T-helper 1 cell treated with Interleukin-12 subunit alpha and Interleukin-12 subunit beta and Interleukin-4 antibody, amounts not matched to agents 30 ng/mL and 1 ng/mL, for 36 hours (primary cell): ENCODE measurements around the gene GJB5. TPM values are rescaled to one million over a fixed set of nuclear protein-coding genes. Genes with fewer than 3 reads are reported as not detected.
"Not testable (repeated sequence)": the region's sequence is repeated elsewhere in the genome, so short reads cannot be mapped to it uniquely, and the experiment has no call there.

Experiments
- intact Hi-C: fragments of 100-400 bp; cut with micrococcal nuclease; formaldehyde crosslinking; loops from one replicate; pipeline ENCODE4 v1.15.1; 2024
- total RNA-seq: library from RNA; stranded (reverse); gene quantifications from 2 replicates; pipeline ENCODE4 v1.2.3, GENCODE V29; 2022

The GJB5 gene
- total RNA-seq, result not detected in 2 replicates

DNA sequence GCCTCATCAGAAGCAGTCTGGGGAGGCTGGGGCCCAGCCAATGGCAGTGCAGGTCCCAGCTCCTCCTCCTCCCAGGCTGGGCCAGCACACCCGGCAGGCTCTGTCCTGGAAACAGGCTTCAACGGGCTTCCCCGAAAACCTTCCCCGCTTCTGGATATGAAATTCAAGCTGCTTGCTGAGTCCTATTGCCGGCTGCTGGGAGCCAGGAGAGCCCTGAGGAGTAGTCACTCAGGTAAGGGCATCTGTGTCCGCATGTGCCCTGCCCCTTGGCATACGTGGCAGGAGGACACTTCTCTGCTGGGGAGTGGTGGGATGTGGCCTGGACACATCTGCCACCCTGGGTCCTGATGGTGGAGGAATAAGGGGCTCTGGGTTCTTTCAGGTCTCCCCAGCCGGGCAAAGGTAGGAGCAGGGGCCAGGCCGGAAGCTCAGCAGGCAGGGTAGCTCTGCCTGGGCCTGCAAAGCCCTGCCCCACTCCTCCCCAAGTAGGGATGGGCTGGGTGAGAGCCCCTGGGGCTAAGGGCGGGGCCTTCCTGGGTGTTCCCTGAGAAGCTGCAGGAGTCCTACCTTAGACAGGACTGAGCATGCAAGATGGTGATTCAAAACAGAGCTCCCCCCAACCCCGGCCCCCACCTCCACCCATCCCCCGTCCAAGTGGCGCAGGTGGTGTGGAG lies at the start of gene GJB5:
GJB5 (plus strand) TSS at position 84 of the 674 bp plus-strand sequence. CDS start 2,284 bp downstream, outside the sequence.
- intact Hi-C loops, result no loop called here

DNA sequence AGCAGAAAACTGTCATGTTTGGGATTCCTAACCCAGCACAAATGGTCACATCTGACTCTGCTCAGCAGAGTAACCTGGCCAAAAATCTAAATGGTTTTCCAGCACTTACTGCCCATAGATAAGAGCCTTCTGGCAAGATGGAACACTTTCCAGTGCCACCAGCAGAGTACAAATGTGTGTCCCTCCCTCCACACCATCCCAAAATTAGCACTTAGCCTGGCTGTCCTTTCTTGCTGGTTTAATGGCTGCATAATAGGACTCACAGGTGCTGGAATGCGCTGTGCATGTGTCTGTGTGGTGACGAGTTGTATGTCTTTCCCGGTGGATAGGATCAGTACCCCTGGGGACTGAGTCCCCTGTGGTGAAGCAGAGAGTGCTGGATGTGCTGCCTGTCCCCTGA lies 49.8 kb upstream of the GJB5 start:
- intact Hi-C loops, result no loop called here

DNA sequence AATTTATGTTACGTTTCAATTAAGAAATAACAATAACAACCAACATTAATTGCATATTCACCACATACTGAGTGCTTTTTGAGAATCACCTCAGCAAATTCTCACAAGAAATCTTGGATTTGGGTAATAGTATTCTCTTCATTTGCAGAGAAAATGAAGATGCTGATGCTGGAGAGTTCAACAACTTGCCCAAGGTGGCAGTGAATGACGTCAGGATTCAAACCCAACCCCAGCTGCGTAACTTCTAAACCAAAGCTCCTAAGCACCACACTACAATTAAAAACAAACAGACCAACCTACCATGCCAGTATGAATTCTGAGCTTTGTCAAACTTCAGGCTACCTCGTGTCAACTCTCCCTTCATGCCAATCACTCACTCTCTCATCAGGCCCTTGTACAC lies 46.7 kb upstream of the GJB5 start:
- intact Hi-C loops, result no loop called here

DNA sequence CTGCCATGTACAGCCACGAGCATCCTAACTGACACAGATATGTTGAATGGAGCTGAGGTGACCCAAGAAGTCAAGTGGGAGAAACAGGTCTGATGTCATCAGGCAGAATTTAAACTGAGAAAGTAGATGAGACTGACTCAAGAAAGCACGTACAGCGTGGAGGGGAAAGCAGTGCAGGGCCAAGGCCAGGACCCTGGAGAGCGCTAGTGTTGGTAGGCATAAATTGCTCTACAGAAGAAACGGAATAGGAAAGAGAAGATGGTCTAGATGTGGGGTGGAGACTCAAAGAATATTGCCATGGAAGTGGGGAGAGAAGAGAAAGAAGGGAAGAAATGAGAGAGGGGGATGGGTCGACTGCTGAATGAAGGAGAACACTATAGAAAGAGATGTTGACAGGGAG lies 45.3 kb upstream of the GJB5 start:
- intact Hi-C loops, result no loop called here

DNA sequence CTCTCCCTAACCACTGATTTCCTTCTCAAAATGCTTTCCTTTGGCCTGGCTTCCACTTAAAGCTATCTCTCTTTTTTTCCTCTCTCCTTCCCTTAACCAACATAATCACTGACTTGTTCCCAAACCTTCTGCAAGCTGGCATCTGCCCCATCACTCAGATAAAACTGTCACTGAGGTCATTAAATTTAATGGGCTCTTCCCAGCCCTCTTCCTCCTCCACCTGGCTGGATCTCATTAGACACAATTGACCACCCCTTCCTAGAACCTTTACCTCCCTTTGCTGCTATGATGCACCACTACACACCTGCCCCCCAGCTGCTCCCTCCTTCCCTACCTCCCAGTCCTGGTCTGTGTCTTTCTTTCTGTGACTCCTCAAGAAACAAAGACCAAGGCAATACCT lies 44.0 kb upstream of the GJB5 start:
- intact Hi-C loops, result no loop called here

DNA sequence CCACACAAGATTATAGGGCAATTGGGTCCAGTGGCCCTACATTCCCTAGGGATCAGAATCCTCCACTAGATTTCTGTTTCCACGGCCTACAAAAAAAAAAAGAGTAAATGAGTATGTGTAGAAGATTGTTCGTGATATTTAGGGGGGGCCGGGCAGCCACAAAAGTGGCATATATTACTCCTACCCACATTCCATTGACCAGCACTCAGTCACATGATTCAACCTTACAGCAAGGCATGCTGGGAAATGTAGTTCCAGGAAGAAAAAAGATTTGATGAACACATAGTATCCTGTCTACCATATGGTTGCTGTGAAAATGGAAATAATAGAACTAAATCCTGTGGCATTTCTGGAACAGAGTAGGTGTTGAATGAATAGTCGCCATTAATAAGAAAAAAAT lies 43.4 kb upstream of the GJB5 start:
- intact Hi-C loops, result no loop called here

DNA sequence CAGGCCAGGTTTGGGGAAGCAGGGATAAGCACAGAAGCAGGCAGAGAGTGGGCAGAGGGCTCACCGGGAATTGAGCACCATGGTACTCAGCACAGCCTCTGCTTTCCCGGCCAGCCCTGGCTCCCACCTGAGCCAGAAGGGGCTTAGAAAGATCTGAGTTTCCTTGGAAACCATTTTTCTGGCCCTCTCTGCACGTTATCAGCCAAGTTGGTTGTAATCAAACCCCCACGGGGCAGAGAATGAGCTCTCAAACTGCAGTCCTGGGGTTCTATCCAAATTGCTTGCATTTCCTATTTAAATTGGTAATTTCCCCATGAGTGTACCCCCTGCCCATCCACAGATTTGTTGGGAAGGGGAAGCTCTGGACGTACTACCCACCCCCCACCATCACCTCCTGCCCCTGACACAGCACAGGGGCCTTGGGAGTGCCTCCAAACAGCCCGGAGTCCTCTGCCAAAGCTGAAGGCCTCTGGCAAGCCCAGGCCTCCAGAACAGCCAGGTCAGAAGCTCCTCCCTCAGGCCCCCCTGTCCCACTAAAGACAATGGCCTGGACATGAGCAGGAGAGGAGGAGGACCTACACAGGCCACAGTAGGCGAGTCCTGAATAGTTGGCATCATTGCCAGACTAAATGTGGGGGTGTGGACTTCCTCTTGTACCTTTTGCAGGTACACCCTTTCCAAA lies 42.7 kb upstream of the GJB5 start:
- intact Hi-C loops, result no loop called here

DNA sequence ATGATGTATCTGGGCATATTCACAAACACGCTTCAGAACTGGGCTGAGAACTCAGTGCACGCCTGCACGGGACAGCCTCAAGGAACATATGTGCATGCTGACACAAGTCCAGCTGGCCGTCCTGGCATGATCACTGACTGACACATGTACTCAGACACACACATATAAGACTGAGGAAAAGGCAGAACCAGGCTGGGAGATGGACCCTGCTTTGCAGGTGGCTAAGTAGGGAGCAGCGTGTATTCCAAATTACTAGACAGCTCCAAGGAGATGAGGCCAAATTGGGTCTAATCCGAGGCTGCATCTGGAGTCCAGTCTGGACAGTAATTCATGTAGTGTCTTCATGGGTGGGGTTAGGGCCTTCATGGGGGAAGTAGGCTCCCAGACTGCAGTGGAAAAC lies 41.4 kb upstream of the GJB5 start:
- intact Hi-C loops, result no loop called here

DNA sequence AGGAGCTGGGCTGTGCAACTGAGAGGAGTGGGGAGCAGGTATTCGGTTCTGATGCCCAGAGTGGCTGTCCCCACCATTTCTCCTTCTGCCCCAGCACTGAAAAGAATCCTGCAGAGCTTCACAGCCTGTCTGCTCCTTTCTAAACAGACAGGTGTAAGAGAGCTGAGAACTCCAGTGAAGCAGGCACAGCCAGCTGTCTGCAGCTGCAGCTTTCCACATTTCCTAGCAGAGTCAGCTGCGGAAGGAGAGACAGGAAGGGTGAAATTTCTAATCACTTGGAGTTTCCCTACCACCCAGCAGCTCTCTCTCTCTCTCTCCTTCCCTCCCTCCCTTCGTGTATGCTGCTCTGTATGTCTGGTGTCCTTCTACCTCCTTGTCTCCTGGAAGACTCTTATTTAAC lies 40.5 kb upstream of the GJB5 start:
- intact Hi-C loops, result no loop called here

DNA sequence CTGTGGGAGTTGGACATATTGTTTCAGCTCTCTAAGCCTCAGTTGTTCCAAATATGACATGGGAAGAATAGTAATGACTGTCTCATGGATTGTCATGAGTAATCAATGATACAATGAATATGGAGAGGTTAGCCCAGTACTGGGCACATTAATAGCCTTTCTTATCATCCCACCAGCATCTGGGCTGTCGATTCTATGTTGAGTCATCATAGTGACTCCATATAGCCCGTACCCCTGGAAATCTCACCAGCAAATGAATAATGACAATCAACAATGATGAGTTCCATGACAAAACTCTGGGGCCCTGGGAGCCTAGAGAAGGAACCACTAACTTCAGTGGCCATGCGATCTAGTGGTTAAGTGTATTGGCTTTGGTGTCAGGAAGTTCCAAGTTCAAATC lies 39.7 kb upstream of the GJB5 start:
- intact Hi-C loops, result no loop called here

DNA sequence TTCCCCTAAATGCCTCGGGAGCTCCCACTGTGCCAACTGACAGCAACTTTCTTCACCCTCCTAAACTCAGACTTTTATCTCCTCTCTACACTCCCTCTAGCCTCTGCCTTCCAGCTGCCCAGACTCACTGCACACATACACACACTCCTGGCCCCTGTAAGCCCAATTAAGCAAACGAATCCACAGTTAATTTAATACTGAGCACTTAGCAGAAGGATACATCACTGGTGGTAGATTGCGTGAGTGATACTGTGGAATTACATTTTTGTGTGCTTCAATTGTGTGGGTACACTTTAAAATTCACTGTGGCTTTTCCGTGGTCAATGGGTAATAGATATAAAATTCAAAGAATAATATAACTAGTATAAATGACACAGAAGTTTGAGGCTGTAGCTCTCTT lies 33.6 kb upstream of the GJB5 start:
- intact Hi-C loops, result no loop called here

DNA sequence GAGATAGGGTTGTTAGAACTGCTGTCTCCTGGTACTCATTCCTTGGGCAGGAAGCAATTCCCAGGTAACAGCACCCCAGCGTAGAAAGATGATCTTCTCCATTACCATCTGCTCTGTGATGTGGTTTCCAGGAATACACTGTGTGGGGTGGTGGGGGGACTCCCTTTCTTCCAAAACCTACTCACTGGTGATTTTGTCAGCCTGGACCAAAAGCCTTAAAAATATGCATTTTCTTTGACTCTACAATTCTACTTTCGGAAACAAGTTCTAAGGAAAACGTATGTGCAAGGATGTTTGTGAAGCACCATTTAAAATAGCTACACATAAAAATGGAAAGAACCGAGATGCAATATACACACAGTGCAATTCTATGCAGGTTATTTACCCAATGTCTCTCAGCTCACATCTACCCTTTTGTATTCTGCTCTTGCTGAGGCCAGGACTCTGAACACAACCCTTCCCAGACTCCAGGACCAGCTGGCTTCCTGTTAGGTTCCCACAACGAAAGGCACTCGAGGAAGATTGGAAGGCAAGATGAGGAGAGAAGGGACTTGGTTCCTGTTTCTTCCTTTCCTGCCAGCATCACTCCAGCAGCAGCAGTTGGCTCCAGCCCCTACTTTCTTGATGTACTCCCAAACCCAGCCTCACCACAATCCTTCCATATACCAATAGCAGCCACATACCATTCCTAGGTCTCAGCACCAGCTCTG lies 33.0 kb upstream of the GJB5 start:
- intact Hi-C loops, result no loop called here

DNA sequence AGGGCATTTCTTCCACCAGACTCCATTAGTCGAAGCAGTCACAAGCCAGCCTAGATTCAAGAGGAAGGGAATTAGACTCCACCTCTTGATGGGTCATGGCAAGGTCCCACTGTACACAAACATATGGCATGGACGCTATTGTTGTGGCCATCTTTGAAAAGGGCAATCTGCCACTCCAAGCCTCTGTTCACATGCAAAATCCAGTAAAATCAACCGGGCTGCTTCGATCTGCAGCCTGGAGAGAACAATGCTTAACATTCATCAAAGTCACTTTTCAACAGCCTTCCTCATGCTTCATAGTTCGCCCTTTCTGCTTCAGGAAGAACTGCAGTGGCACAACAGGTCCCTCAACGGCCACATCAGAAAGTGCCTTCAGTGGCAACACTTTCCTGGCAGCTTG lies 28.0 kb upstream of the GJB5 start:
- intact Hi-C loops, result no loop called here

DNA sequence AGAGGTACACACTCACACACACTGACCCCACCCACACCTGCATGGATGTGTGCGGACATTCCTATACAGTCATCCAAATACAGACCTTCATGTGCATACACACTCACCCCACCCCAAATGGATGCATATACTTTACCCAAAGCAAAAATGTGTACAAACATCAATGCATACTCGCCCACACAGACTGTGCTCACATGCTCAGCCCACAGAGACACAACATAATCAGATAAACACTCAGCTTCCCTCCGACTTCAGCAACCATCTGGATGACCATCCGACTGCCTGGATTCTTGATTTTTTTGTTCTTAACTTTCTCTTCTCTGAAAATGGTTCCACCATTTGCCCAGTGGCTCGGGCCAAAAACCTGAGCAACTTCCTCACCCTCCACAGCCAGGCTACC lies 24.4 kb upstream of the GJB5 start:
- intact Hi-C loops, result no loop called here

DNA sequence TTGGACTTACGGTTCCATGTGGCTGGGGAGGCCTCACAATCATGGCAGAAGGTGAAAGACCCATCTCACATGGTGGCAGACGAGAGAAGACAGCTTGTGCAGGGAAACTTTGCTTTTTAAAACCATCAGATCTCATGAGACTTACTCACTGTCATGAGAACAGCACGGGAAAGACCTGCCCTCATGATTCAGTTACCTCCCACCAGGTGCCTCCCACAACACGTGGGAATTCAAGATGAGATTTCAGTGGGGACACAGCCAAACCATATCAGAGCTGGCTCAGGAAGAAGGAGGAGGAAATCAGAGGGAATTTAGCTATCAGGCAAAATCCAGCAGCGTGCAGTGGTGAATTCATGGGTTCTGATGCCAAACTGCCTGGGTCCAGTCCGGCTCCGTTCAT lies 22.0 kb upstream of the GJB5 start:
- intact Hi-C loops, result not testable (repeated sequence)

DNA sequence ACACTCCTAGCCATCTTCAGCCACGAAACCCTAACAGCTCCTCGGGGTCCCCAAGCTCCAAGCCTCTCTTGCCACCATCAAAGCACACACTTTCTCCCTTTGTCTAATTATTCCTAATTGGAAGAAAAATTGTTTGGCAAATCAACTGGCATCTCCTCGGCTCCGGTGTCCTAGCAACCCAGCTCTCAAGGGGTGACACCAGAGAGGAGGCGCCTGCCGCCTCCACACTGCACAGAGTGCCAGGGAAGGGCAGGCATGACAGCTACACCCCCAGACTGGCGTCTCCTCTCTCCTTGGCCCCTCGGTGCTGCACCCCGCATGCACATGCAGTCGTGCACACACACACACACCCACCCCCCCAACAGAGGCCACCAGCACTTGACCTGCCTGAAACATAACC lies 18.2 kb upstream of the GJB5 start:
- intact Hi-C loops, result no loop called here

DNA sequence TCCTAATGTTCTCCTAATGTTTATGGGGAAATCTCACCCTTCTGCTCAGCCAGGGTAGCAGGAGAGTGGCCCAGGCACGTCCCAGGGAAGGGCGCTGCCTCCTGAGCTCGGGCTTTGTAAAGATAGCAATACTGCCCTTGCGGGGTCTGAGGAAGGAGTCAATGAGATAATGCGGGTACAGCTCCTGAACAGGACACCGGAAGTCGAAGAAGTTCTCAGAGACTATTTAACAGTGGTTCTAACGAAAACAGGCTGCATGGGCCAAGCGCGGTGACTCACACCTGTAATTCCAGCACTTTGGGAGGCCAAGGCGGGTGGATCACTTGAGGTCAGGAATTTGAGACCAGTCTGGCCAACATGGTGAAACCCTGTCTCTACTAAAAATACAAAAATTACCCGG lies 17.6 kb upstream of the GJB5 start:
- intact Hi-C loops, result not testable (repeated sequence)

DNA sequence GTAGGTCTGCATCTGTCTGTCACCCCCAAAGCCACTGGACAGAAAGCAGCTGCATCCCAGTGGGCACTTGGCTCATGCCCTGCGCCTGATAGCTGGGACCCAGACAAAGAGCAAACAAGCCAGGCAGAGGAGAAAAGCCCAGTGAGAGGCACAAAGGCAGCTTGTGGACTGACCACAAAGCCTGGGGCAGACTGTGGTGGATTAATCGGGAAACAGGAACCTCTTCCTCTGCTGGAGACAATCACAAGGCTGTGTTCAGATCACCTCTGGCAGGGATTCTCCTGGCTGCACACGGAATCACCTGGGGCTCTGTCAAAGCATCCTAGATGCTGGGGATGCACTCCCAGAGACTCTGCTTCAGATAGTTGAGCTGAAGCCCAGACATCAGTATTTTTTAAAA lies 15.2 kb upstream of the GJB5 start:
- intact Hi-C loops, result loop anchor here (5.0 kb wide), 1 partner anchor 57 kb away; no protein-coding TSS in a partner anchor

DNA sequence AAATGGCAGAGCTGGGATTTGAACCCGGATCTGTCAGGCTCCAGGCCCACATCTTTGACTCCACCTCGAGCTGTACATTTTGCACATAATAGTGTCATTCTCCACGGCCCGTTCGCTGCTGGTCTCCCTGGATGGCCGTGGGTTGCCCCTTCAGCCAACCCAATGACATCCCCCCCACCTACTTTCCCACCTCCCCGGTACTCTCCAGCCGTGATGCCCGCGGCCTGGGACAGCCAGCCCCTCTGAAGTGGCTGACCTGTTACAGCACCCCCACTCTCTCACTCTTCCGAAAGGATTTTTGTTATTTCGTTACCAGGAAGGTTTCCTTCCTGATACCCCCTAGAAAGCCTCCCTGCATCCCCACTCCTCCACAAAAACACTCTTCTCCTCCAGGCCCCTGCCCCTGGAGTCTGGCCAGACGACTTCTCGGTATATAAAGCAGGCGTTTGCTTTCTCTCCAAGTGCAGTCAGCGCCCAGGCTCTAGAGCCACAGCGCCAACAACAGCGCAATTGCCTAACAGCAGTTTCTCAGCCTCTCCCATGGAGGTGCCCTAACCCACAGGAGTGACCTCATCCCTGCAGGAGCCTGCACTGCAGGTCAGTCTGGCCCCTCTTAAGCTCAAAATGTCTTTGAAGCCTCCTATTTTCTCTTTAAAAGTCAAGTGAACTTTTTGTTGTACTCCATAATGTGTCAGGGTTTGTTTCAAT lies 14.5 kb upstream of the GJB5 start:
- intact Hi-C loops, result loop anchor here (5.0 kb wide), 1 partner anchor 58 kb away; no protein-coding TSS in a partner anchor

DNA sequence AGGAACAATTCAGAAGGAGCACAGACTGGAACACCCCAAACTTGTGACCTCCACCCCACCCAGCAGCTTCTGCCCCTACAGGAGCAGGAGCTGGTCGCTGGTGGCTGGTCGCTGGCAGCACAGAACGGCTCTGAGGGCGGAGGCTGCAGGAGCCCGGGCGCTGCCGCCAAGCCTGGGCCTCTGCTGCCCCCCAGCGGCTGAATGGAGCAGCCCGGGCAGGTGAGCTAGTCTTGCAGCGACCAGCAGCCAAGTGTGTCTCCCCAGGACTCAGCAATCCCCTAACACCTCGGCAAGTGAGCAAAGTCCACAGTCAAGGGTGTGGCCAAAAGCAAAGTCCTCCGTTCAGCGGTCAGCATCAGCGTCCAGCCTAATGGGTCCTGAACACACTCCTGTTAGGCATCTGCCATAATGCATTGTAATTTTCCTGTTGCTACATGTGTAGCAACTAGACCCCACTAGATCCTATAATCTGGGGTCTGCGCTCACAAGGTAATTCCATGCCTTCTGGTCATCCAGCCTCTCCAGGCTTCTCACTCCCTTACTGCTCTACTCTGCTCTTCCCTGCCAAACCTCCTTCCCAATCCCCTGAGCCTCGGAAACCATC lies 12.1 kb upstream of the GJB5 start:
- intact Hi-C loops, result loop anchor here (1.0 to 5.0 kb wide), 3 partner anchors 60 to 1109 kb away; no protein-coding TSS in a partner anchor

DNA sequence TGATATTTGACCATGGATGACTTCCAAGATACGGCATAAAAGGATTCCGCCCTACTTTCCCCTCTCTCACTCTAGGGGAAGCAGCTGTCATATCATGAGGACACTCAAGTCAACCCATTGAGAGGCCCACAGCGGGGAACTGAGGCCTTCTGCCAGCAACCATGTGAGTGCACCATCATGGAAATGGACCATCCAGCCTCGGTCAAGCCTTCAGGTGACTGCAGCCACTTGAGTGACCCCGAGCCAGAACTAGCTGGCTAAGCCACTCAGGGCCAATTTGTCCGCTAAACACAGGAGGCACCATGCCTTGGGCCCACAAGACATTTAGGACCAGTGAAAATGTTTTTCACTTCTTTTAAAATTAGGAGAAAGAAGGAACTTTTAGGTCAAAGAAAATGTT lies 11.1 kb upstream of the GJB5 start:
- intact Hi-C loops, result loop anchor here (5.0 kb wide), 1 partner anchor 61 kb away; no protein-coding TSS in a partner anchor
